ENCODE data around the gene MCUR1.

Gene MCUR1

DNA sequence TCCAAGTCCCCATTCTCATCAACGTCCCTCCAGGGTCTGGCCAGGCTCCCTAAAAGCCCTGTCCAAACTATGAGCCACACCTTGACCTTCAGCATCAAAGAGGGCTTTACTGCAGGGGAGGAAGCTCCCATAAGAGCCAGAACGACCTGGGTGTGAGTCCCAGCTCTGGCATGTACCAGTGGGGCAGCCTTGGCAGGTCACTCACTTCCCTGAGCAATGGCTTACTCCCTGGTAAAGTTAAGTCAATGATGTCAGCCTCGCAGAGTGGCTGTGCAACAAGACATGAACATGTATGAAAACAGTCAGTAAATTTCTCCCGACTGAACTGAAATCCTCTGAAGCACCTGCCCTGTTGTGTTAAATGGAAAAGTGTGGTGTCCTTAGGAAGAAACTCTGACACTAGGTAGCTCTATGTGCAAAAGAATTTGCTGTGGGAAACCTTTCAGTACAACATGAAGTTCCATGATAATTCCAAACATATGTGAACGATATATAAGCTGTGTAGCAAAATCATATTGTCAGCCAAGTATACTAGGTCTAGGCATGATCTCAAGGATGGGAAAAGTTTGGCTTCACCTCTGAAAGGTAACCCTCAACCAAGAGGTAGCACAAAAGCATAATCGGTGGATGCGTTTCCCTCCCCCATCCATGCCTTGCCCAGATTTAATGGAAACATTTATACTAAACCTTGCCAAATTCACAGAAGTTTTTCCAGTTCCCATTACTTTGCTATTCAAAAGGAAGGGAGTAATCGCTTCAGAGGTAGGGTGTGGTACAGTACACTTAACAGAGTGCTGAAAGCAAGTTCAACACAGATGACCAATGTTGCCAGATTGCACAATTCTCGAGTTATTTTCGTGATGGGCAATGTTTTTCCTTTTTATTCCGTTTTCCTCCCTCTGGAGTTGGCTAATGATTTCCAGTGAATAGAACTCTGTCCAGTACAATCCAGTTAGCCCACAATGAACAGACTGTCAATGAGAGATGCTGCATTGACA lies 53.8 kb downstream of the MCUR1 start:
- ChIA-PET CTCF (no interaction called here), POLR2A (no interaction called here)
- no peak for DNase-seq (ENCODE audit: extremely low spot score)

DNA sequence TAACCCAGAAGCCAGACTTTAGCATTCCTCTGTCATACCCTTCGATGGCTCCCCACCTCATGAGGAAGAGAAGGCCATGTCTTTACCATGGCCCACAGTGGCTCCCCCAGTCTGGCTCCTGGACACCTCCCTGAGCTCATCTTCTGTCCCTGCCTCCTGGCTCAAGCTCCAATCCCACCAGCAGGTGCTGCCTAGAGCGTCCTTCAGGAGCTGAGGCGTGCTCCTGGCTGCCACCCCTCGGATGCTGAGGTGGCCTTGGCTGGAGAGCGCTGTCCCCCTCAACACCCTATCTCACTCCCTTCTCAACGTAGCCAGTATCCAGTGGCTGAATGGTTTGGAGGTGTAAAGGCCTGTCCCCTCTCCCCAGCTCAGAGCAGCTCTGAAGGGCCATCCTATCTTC lies 55.3 kb downstream of the MCUR1 start:
- TF ChIP-seq SP1 (IDR thresholded peaks at IDR 0.05): no peak
- TF ChIP-seq SUZ12 (IDR thresholded peaks at IDR 0.05): no peak
- TF ChIP-seq HDGF (IDR thresholded peaks at IDR 0.05; ENCODE audit: borderline replicate concordance): no peak
- no peak for TF ChIP-seq FOXK2 (IDR thresholded peaks at IDR 0.05)
- TF ChIP-seq, protein P1, sequence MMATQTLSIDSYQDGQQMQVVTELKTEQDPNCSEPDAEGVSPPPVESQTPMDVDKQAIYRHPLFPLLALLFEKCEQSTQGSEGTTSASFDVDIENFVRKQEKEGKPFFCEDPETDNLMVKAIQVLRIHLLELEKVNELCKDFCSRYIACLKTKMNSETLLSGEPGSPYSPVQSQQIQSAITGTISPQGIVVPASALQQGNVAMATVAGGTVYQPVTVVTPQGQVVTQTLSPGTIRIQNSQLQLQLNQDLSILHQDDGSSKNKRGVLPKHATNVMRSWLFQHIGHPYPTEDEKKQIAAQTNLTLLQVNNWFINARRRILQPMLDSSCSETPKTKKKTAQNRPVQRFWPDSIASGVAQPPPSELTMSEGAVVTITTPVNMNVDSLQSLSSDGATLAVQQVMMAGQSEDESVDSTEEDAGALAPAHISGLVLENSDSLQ (IDR thresholded peaks at IDR 0.05): no peak
- no peak for TF ChIP-seq ARNT (IDR thresholded peaks at IDR 0.05)
- no peak for TF ChIP-seq NFRKB (IDR thresholded peaks at IDR 0.05)
- no peak for TF ChIP-seq ZNF384 (IDR thresholded peaks at IDR 0.05)
- TF ChIP-seq CTBP1 (IDR thresholded peaks at IDR 0.05; ENCODE audit: borderline replicate concordance): no peak
- TF ChIP-seq FOXA1 (IDR thresholded peaks at IDR 0.05): no peak
- TF ChIP-seq BHLHE40 (IDR thresholded peaks at IDR 0.05; ENCODE audit: borderline replicate concordance): no peak
- no peak for TF ChIP-seq L3MBTL2 (conservative IDR thresholded peaks at IDR 0.05)
- TF ChIP-seq LEF1 (IDR thresholded peaks at IDR 0.05; ENCODE audit: borderline replicate concordance): no peak
- no peak for TF ChIP-seq FOXM1 (IDR thresholded peaks at IDR 0.05; ENCODE audit: borderline replicate concordance)
- TF ChIP-seq ELF4 (IDR thresholded peaks at IDR 0.05): no peak
- no peak for TF ChIP-seq TARDBP (IDR thresholded peaks at IDR 0.05)
- ChIA-PET CTCF (no interaction called here), POLR2A (no interaction called here)
- no peak for DNase-seq (ENCODE audit: extremely low spot score)

More for the DNA sequence above, 53.8 kb downstream of the MCUR1 start:
- TF ChIP-seq FOXA1 (IDR thresholded peaks at IDR 0.05): no peak
- TF ChIP-seq SUZ12 (IDR thresholded peaks at IDR 0.05): no peak
- no peak for TF ChIP-seq ELF4 (IDR thresholded peaks at IDR 0.05)
- TF ChIP-seq ARNT (IDR thresholded peaks at IDR 0.05): no peak
- no peak for TF ChIP-seq ZNF384 (IDR thresholded peaks at IDR 0.05)
- TF ChIP-seq, protein P1 (IDR thresholded peaks at IDR 0.05): no peak
- no peak for TF ChIP-seq HDGF (IDR thresholded peaks at IDR 0.05; ENCODE audit: borderline replicate concordance)
- TF ChIP-seq FOXK2 (IDR thresholded peaks at IDR 0.05): no peak
- TF ChIP-seq BHLHE40 (IDR thresholded peaks at IDR 0.05; ENCODE audit: borderline replicate concordance): no peak
- no peak for TF ChIP-seq L3MBTL2 (conservative IDR thresholded peaks at IDR 0.05)
- TF ChIP-seq FOXM1 (IDR thresholded peaks at IDR 0.05; ENCODE audit: borderline replicate concordance): no peak
- no peak for TF ChIP-seq SP1 (IDR thresholded peaks at IDR 0.05)
- no peak for TF ChIP-seq CTBP1 (IDR thresholded peaks at IDR 0.05; ENCODE audit: borderline replicate concordance)
- no peak for TF ChIP-seq LEF1 (IDR thresholded peaks at IDR 0.05; ENCODE audit: borderline replicate concordance)

DNA sequence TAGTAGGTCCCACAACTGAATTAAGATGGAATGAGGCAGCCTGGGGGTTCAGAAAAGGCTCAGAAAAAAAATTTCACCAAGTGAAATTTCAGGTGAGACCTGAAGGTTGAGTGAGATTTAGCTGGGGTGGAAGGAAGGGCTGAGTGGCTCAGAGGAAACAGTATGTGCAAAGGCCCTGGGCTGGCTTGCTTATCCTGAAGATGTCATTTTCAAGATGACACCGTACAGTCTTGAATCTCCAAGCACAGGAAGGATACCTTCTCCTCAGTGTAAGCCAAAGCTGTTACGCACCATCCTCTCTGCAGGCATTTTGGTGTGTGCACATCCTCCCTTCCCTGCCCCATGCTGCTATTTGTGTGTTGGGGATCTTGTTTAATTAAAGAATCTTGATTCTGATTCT lies 59.7 kb downstream of the MCUR1 start:
- DNase-seq (ENCODE audit: extremely low spot score): no peak
- ChIA-PET CTCF (no interaction called here), POLR2A (no interaction called here)
- TF ChIP-seq, protein P1 (IDR thresholded peaks at IDR 0.05): no peak
- TF ChIP-seq L3MBTL2 (conservative IDR thresholded peaks at IDR 0.05) (no peak), ARNT (IDR thresholded peaks at IDR 0.05) (no peak), SUZ12 (IDR thresholded peaks at IDR 0.05) (no peak), SP1 (IDR thresholded peaks at IDR 0.05) (no peak), ELF4 (IDR thresholded peaks at IDR 0.05) (no peak), BHLHE40 (IDR thresholded peaks at IDR 0.05; ENCODE audit: borderline replicate concordance) (no peak), FOXM1 (IDR thresholded peaks at IDR 0.05; ENCODE audit: borderline replicate concordance) (no peak), LEF1 (IDR thresholded peaks at IDR 0.05; ENCODE audit: borderline replicate concordance) (no peak), CTBP1 (IDR thresholded peaks at IDR 0.05; ENCODE audit: borderline replicate concordance) (no peak), FOXK2 (IDR thresholded peaks at IDR 0.05) (no peak), TARDBP (IDR thresholded peaks at IDR 0.05) (no peak), NFRKB (IDR thresholded peaks at IDR 0.05) (no peak), FOXA1 (IDR thresholded peaks at IDR 0.05) (no peak), HDGF (IDR thresholded peaks at IDR 0.05; ENCODE audit: borderline replicate concordance) (no peak), ZNF384 (IDR thresholded peaks at IDR 0.05) (no peak)

DNA sequence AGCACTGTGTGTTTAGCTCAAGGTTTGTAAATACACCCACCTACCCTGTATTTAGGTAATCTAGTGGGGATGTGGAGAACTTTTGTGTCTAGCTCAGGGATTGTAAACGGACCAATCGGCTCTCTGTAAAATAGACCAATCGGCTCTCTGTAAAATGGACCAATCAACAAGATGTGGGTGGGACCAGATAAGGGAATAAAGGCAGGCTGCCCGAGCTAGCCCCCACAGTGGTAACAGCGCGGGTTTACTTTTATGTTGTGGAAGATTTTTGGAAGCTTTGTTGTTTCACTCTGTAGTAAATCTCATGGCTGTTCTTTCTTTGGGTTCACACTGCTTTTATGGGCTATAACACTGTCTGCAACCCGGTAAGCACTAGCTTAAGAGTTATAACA lies 70.6 kb downstream of the MCUR1 start:
- no peak for TF ChIP-seq CTBP1 (IDR thresholded peaks at IDR 0.05; ENCODE audit: borderline replicate concordance)
- no peak for TF ChIP-seq FOXA1 (IDR thresholded peaks at IDR 0.05)
- no peak for TF ChIP-seq TARDBP (IDR thresholded peaks at IDR 0.05)
- TF ChIP-seq, protein P1 (IDR thresholded peaks at IDR 0.05): no peak
- no peak for TF ChIP-seq FOXM1 (IDR thresholded peaks at IDR 0.05; ENCODE audit: borderline replicate concordance)
- TF ChIP-seq LEF1 (IDR thresholded peaks at IDR 0.05; ENCODE audit: borderline replicate concordance): no peak
- no peak for TF ChIP-seq SP1 (IDR thresholded peaks at IDR 0.05)
- TF ChIP-seq HDGF (IDR thresholded peaks at IDR 0.05; ENCODE audit: borderline replicate concordance): no peak
- no peak for TF ChIP-seq ELF4 (IDR thresholded peaks at IDR 0.05)
- TF ChIP-seq BHLHE40 (IDR thresholded peaks at IDR 0.05; ENCODE audit: borderline replicate concordance): no peak
- TF ChIP-seq ARNT (IDR thresholded peaks at IDR 0.05): no peak
- no peak for TF ChIP-seq FOXK2 (IDR thresholded peaks at IDR 0.05)
- ChIA-PET POLR2A (no interaction called here), CTCF (no interaction called here)
- no peak for DNase-seq (ENCODE audit: extremely low spot score)
